Prostate gland (tissue), 2 donors: ENCODE measurements around the gene E4F1. TPM values are rescaled to one million over a fixed set of nuclear protein-coding genes. Genes with fewer than 3 reads are reported as not detected.

ENCODE experiments used
- DNase-seq: peaks from one replicate; pipeline ENCODE4 v3.0.0-alpha.2; 2019; ENCODE audit warnings: low spot score
- H3K27ac ChIP-seq, 2 donors: fragments of 200-600 bp; sonication (generic); 2 replicates each; pipeline ENCODE4 v1.5.1; 2017 to 2019
- H3K27me3 ChIP-seq: fragments of 200-600 bp; sonication (generic); replicated peaks from 2 replicates; pipeline ENCODE4 v1.5.1; 2019; ENCODE audit not compliant: insufficient read depth
- H3K36me3 ChIP-seq, 2 donors: fragments of 200-600 bp; sonication (generic); 1 replicate in 1 of 2; 2 replicates in 1 of 2; pipeline versions ENCODE4 v1.5.1 to v1.8.1; 2017 to 2019
- H3K4me1 ChIP-seq: fragments of 200-600 bp; sonication (generic); replicated peaks from 2 replicates; pipeline ENCODE4 v1.5.1; 2019
- H3K4me3 ChIP-seq, 2 donors: fragments of 200-600 bp; sonication (generic); 2 replicates each; pipeline ENCODE4 v1.5.1; 2017 to 2019
- H3K9me3 ChIP-seq: fragments of 200-600 bp; sonication (generic); 2 replicates; pipeline ENCODE4 v1.5.1; 2017
- POLR2A ChIP-seq: fragments of 450-650 bp; IDR thresholded peaks from one replicate; pipeline ENCODE4 v1.6.1; 2016; ENCODE audit warnings: antibody characterized with exemption, mild to moderate bottlenecking
- POLR2AphosphoS5 ChIP-seq: sonication (generic); formaldehyde crosslinking; IDR thresholded peaks from one replicate; pipeline ENCODE4 v1.6.1; 2017; ENCODE audit warnings: antibody characterized with exemption
- WGBS: methylation state at CpG from one replicate; pipeline ENCODE4 v1.1.5; 2018; 5-methylcytosine and 5-hydroxymethylcytosine counted together
- intact Hi-C: fragments of 100-400 bp; cut with DNase I; formaldehyde crosslinking; loops from one replicate; pipeline ENCODE4 v1.14.2; 2022
- total RNA-seq, 2 donors: library from RNA; depleted of rRNA; stranded (reverse); fragments of >200 nt; gene quantifications; one replicate each; pipeline ENCODE4 v1.1.0, GENCODE V29; 2016
- TF ChIP-seq, protein P1 (sequence below), 4 experiments: fragments of 200-600 bp in 2 of 4; fragments of 450-650 bp in 2 of 4; sonication (generic) in 2 of 4; IDR thresholded peaks; 1 replicate in 3 of 4; 2 replicates in 1 of 4; pipeline ENCODE4 v1.5.1; 2016 to 2019; ENCODE audit warnings: antibody characterized with exemption in 4 of 4, mild to moderate bottlenecking in 2 of 4, moderate library complexity in 2 of 4

Gene E4F1
- total RNA-seq, 2 donors from 2014 or later = 38.7 to 69.1 TPM

DNA sequence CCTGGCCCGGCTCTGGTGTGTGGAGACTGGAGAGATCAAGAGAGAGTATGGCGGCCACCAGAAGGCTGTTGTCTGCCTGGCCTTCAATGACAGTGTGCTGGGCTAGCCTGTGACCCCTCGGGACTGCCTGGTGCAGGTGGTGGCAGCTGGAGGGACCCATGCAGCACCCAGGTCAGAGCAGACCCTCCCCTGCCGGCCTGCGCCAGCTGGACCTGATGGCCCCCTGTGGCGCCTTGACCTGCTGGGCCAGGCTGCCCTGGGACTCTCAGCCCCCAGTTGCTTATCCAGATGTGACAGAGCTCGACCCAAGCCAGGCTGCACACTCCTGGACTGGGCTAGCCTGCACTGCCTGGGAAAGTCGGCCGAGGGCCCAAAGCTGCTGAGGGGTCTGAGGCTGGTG, 14.6 kb upstream of the E4F1 start:
- no peak for DNase-seq
- Histone ChIP-seq H3K27me3 (no peaks in the 10 kb centered on the region), H3K27ac (no peak overlapping the region), H3K9me3 (no peaks in the 10 kb centered on the region), H3K36me3 (peaks cover 0 to 16% of the 10 kb centered on the region in 2 donors), H3K4me3 (no peak overlapping the region), H3K4me1 (peaks cover 23% of the 10 kb centered on the region)
- 85% methylated on average over 6 of the region's 9 CpGs for WGBS
- TF ChIP-seq POLR2A (no peak), POLR2AphosphoS5 (no peak)
- TF ChIP-seq, protein P1, sequence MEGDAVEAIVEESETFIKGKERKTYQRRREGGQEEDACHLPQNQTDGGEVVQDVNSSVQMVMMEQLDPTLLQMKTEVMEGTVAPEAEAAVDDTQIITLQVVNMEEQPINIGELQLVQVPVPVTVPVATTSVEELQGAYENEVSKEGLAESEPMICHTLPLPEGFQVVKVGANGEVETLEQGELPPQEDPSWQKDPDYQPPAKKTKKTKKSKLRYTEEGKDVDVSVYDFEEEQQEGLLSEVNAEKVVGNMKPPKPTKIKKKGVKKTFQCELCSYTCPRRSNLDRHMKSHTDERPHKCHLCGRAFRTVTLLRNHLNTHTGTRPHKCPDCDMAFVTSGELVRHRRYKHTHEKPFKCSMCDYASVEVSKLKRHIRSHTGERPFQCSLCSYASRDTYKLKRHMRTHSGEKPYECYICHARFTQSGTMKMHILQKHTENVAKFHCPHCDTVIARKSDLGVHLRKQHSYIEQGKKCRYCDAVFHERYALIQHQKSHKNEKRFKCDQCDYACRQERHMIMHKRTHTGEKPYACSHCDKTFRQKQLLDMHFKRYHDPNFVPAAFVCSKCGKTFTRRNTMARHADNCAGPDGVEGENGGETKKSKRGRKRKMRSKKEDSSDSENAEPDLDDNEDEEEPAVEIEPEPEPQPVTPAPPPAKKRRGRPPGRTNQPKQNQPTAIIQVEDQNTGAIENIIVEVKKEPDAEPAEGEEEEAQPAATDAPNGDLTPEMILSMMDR (IDR thresholded peaks at IDR 0.05) = no peak
- intact Hi-C loops = loop anchor here (10.0 kb wide), 1 partner anchor 46 kb away; the partner anchor contains the start of gene ECI1

- H3K4me1 ChIP-seq = peaks cover 25% of the 10 kb centered on the region
- no peaks in the 10 kb centered on the region for H3K27me3 ChIP-seq
- intact Hi-C loops = loop anchor here (10.0 kb wide), 1 partner anchor 45 kb away; the partner anchor contains the start of gene ECI1
- H3K36me3 ChIP-seq = peaks cover 0 to 16% of the 10 kb centered on the region in 2 donors
- no peak overlapping the region for H3K4me3 ChIP-seq
- no peaks in the 10 kb centered on the region for H3K9me3 ChIP-seq
- WGBS = 77% methylated on average over 28 of the region's 29 CpGs
- no peak for DNase-seq
- TF ChIP-seq, protein P1 (IDR thresholded peaks at IDR 0.05) = no peak
- no peak for TF ChIP-seq POLR2A
- no peak overlapping the region for H3K27ac ChIP-seq
These were observed 14.0 kb upstream of the E4F1 start for GRCh38 chr16:2209258-2210008.

- H3K4me1 ChIP-seq = peaks cover 25% of the 10 kb centered on the region
- no peak for DNase-seq
- no peaks in the 10 kb centered on the region for H3K27me3 ChIP-seq
- no peak overlapping the region for H3K27ac ChIP-seq
- TF ChIP-seq POLR2AphosphoS5 = no peak
- no peak for TF ChIP-seq POLR2A
- TF ChIP-seq, protein P1 (IDR thresholded peaks at IDR 0.05) = no peak
- no peak overlapping the region for H3K4me3 ChIP-seq
- WGBS = 75% methylated on average over 14 of the region's 17 CpGs
- intact Hi-C loops = no loop called here
- H3K36me3 ChIP-seq = peaks cover 0 to 16% of the 10 kb centered on the region in 2 donors
- H3K9me3 ChIP-seq = no peaks in the 10 kb centered on the region
These were observed 13.4 kb upstream of the E4F1 start for GRCh38 chr16:2210009-2210332.

DNA sequence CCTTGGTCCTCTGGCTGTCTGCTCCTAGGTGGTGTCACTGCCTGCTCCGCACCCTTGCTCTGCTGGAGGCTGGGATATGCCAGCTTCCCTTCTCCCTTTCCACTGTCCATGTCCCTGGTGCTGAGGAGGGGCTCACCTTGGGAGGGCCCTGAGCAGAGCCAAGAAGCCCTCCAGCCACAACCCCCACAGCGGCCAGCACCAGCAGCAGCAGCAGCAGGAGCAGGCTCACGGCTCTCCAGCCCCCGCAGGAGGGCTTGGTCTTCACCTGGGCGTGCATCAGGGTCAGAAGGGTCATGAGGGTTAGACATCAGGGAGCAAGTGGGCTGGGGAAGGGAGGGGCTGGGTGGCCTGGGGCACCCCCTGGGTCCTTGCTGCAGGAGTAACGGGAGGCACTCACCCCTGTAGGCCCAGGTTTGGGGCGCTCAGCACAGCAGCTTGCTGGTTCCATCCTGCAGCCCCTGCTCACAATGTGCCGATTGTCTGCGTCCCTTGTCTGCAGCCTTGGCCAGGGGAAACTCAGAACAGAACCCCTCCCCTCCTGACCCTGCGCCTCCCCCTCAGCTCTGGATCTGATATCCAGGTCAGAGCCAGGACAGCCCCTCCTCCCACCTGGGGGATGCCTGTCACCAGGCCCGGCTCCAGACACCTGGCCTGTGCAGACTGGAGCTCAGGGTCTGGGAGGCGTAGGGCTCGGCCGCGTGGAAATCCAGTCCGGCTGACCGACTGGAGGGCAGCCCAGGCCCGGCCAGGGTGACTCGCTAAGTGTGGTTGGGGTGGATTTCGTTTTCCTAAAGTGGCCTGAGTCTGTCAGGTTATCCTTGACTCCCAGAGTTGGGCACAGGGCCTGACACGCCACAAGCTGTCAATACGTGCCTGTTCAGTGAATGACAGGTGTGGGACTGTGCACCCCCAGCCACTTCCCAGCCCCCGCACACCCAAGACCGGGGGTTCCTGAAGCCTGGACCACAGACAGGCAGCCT, 12.7 kb upstream of the E4F1 start, which contains the start of gene BRICD5:
BRICD5 (minus strand) TSS at position 478 of the 980 bp plus-strand sequence; CDS start at position 448, 30 bp downstream.
- Histone ChIP-seq H3K9me3 (no peaks in the 10 kb centered on the region), H3K27ac (no peak within 1 kb of the TSS), H3K4me1 (peaks cover 25% of the 10 kb centered on the region), H3K36me3 (peaks cover 0 to 16% of the 10 kb centered on the region in 2 donors), H3K27me3 (no peaks in the 10 kb centered on the region), H3K4me3 (no peak within 1 kb of the TSS)
- no peak for DNase-seq
- WGBS = 66% methylated on average over 21 of the region's 24 CpGs
- intact Hi-C loops = no loop called here
- TF ChIP-seq POLR2A = no peak
- TF ChIP-seq, protein P1 (IDR thresholded peaks at IDR 0.05) = no peak
- no peak for TF ChIP-seq POLR2AphosphoS5
